Measurements from ENCODE around the gene MTFMT.

DNA sequence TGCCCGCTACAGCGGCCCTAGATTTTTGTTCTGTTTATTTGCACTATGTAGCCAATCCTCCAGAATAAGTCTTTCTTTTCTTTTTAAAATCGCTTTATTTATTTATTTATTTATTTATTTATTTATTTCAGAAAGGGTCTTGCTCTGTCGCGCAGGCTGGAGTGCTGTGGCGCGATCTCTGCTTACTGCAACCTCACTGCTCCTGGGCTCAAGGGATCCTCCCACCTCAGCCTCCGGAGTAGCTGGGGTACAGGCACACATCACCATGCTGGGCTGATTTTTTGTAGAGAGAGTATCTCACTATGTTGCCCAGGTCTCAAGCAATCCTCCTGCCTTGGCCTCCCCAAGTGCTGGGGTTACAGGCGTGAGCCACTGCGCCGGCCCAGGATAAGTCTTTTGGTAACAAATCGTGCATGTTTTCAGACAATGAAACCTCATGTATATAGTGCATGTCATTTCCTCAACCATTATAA is 333 bp upstream of the MTFMT start:
- TF ChIP-seq YY1 (IDR thresholded peaks at IDR 0.05; ENCODE audit: insufficient read depth, insufficient read length) (no peak), SUZ12 (IDR thresholded peaks at IDR 0.05; ENCODE audit: extremely low read depth, insufficient read depth, insufficient read length) (no peak), ZNF274 (IDR thresholded peaks at IDR 0.05; ENCODE audit: low read depth, low read length) (no peak)

All from NT2/D1 (cell line).